IMR-90 (cell line): ENCODE results near the gene EPN3. TPM values are rescaled to one million over a fixed set of nuclear protein-coding genes. Genes with fewer than 3 reads are reported as not detected.

Source experiments
- ATAC-seq: fragments of 200-7000 bp; cut with Tn5 transposase; 2 replicates; pipeline ENCODE4 v1.9.1; 2020; ENCODE audit warnings: low read depth, mild to moderate bottlenecking, moderate library complexity
- BruUV-seq: library from RNA; stranded (reverse); fragments of 400-500 nt; replicated peaks from 2 replicates; lab custom pipeline; 2021; lab: Mats Ljungman, UMichigan
- CTCF ChIA-PET: fragments of 300-600 bp; formaldehyde crosslinking; extraction: SDS; loops from one replicate; lab custom pipeline; 2021; ENCODE audit warnings: antibody characterized with exemption; lab: Yijun Ruan, JAX
- POLR2A ChIA-PET: fragments of 300-600 bp; sonication (Branson Sonifier 250); formaldehyde crosslinking; loops from one replicate; lab custom pipeline; 2022; ENCODE audit warnings: antibody characterized with exemption; ENCODE audit not compliant: unreplicated experiment; lab: Charles Lee
- DNase-seq: peaks from one replicate; pipeline ENCODE4 v3.0.0; 2013
- H2AFZ ChIP-seq: replicated peaks from 2 replicates; pipeline ENCODE3; 2013; ENCODE audit warnings: low read length, mild to moderate bottlenecking; ENCODE audit not compliant: poor library complexity
- H2AK5ac ChIP-seq: 2 replicates; pipeline ENCODE4 v1.6.1; 2013; ENCODE audit warnings: low read depth, low read length, inconsistent platforms
- H2AK9ac ChIP-seq: replicated peaks from 2 replicates; pipeline ENCODE3; 2013; ENCODE audit warnings: mild to moderate bottlenecking, low read depth, low read length, moderate library complexity; ENCODE audit not compliant: poor library complexity
- H2BK120ac ChIP-seq: 2 replicates; pipeline ENCODE4 v1.6.1; 2013; ENCODE audit warnings: low read depth, low read length, inconsistent platforms
- H2BK15ac ChIP-seq: 3 replicates; pipeline ENCODE4 v1.6.1; 2013; ENCODE audit warnings: low read depth, low read length, inconsistent platforms
- H2BK20ac ChIP-seq: 2 replicates; pipeline ENCODE4 v1.6.1; 2013; ENCODE audit warnings: low read depth, mild to moderate bottlenecking, inconsistent platforms, low read length, moderate library complexity
- H2BK5ac ChIP-seq: 2 replicates; pipeline ENCODE4 v1.6.1; 2013; ENCODE audit warnings: mild to moderate bottlenecking, low read depth, low read length, inconsistent platforms; ENCODE audit not compliant: poor library complexity, severe bottlenecking
- H3K14ac ChIP-seq: replicated peaks from 2 replicates; pipeline ENCODE4 v1.6.1; 2013; ENCODE audit warnings: low read depth, low read length, inconsistent platforms
- H3K18ac ChIP-seq: 2 replicates; pipeline ENCODE4 v1.6.1; 2013; ENCODE audit warnings: low read depth, low read length, control low read depth
- H3K23ac ChIP-seq: 2 replicates; pipeline ENCODE4 v1.6.1; 2013; ENCODE audit warnings: low read depth, low read length, inconsistent platforms
- H3K27ac ChIP-seq: 2 replicates; pipeline ENCODE4 v1.5.1; 2013; ENCODE audit warnings: mild to moderate bottlenecking, control low read depth, low read length; ENCODE audit not compliant: insufficient read depth
- H3K27me3 ChIP-seq: 2 replicates; pipeline ENCODE4 v1.6.1; 2013; ENCODE audit warnings: low read length; ENCODE audit not compliant: control insufficient read depth, insufficient read depth
- H3K36me3 ChIP-seq: 2 replicates; pipeline ENCODE4 v1.6.1; 2013; ENCODE audit warnings: low read length, mixed read lengths; ENCODE audit not compliant: control insufficient read depth, insufficient read depth
- H3K4ac ChIP-seq: 2 replicates; pipeline ENCODE4 v1.6.1; 2013; ENCODE audit warnings: low read depth, low read length, inconsistent platforms
- H3K4me1 ChIP-seq: 2 replicates; pipeline ENCODE4 v1.6.1; 2013; ENCODE audit warnings: low read length, mixed read lengths; ENCODE audit not compliant: control insufficient read depth, insufficient read depth
- H3K4me2 ChIP-seq: 2 replicates; pipeline ENCODE4 v1.6.1; 2013; ENCODE audit warnings: low read depth, mild to moderate bottlenecking, control low read depth, low read length, moderate library complexity
- H3K4me3 ChIP-seq: 2 replicates; pipeline ENCODE4 v1.5.1; 2013; ENCODE audit warnings: low read depth, mild to moderate bottlenecking, control low read depth, low read length, moderate library complexity; ENCODE audit not compliant: insufficient read depth
- H3K56ac ChIP-seq: 2 replicates; pipeline ENCODE4 v1.6.1; 2013; ENCODE audit warnings: low read length, inconsistent platforms; ENCODE audit not compliant: insufficient read depth; ENCODE audit errors: extremely low read depth
- H3K79me1 ChIP-seq, 2 experiments: 2 replicates each; pipeline ENCODE4 v1.6.1; 2013; ENCODE audit warnings: low read length in 2 of 2, inconsistent platforms in 1 of 2, low read depth in 1 of 2
- H3K9ac ChIP-seq: 2 replicates; pipeline ENCODE4 v1.6.1; 2013; ENCODE audit warnings: low read depth, low read length, control low read depth
- H3K9me1 ChIP-seq: 2 replicates; pipeline ENCODE4 v1.6.1; 2013; ENCODE audit warnings: low read length, inconsistent platforms; ENCODE audit not compliant: insufficient read depth
- H3K9me3 ChIP-seq: 2 replicates; pipeline ENCODE4 v1.6.1; 2013; ENCODE audit warnings: low read length; ENCODE audit not compliant: control insufficient read depth, insufficient read depth
- H4K20me1 ChIP-seq: 2 replicates; pipeline ENCODE4 v1.6.1; 2013; ENCODE audit warnings: low read length, inconsistent platforms; ENCODE audit not compliant: insufficient read depth
- H4K5ac ChIP-seq: 2 replicates; pipeline ENCODE4 v1.6.1; 2013; ENCODE audit warnings: mild to moderate bottlenecking, low read depth, low read length, control low read depth
- H4K8ac ChIP-seq, 2 experiments: 2 replicates each; pipeline ENCODE4 v1.6.1; 2013; ENCODE audit warnings: low read depth in 2 of 2, low read length in 2 of 2, control low read depth in 1 of 2, inconsistent platforms in 1 of 2
- H4K91ac ChIP-seq: 2 replicates; pipeline ENCODE4 v1.6.1; 2013; ENCODE audit warnings: low read depth, low read length, inconsistent platforms; ENCODE audit not compliant: insufficient read depth
- BHLHE40 ChIP-seq: fragments of 150-350 bp; IDR thresholded peaks from 2 replicates; pipeline ENCODE4 v1.6.1; 2016; ENCODE audit warnings: mild to moderate bottlenecking, low read depth, low read length
- CEBPB ChIP-seq: IDR thresholded peaks from 2 replicates; pipeline ENCODE4 v1.6.1; 2012; ENCODE audit warnings: low read depth, low read length, improper control_type of control experiment
- CHD1 ChIP-seq: IDR thresholded peaks from 2 replicates; pipeline ENCODE4 v1.6.1; 2012; ENCODE audit warnings: low read depth, low read length, improper control_type of control experiment
- CTCF ChIP-seq: conservative IDR thresholded peaks from 2 replicates; pipeline ENCODE4 v1.5.1; 2012; ENCODE audit warnings: mild to moderate bottlenecking, low read depth, low read length, improper control_type of control experiment
- ELK1 ChIP-seq: fragments of 150-350 bp; IDR thresholded peaks from 2 replicates; pipeline ENCODE4 v1.6.1; 2016; ENCODE audit warnings: low read depth, mild to moderate bottlenecking, low read length, moderate library complexity, borderline replicate concordance
- FOS ChIP-seq: fragments of 150-350 bp; IDR thresholded peaks from 2 replicates; pipeline ENCODE4 v1.6.1; 2016; ENCODE audit warnings: low read depth, low read length
- MAFK ChIP-seq: IDR thresholded peaks from 2 replicates; pipeline ENCODE4 v1.6.1; 2012; ENCODE audit warnings: low read depth, low read length, improper control_type of control experiment
- MAZ ChIP-seq: IDR thresholded peaks from 2 replicates; pipeline ENCODE4 v1.6.1; 2012; ENCODE audit warnings: low read depth, mild to moderate bottlenecking, low read length, improper control_type of control experiment, moderate library complexity, borderline replicate concordance
- MXI1 ChIP-seq: IDR thresholded peaks from 2 replicates; pipeline ENCODE4 v1.6.1; 2012; ENCODE audit warnings: low read depth, mild to moderate bottlenecking, low read length, moderate library complexity, borderline replicate concordance
- NFE2L2 ChIP-seq: fragments of 150-350 bp; IDR thresholded peaks from 2 replicates; pipeline ENCODE4 v1.6.1; 2016; ENCODE audit warnings: low read depth, mild to moderate bottlenecking, low read length
- POLR2A ChIP-seq: IDR thresholded peaks from 2 replicates; pipeline ENCODE4 v1.6.1; 2012; ENCODE audit warnings: mild to moderate bottlenecking, low read depth, low read length
- RAD21 ChIP-seq: IDR thresholded peaks from 2 replicates; pipeline ENCODE4 v1.6.1; 2012; ENCODE audit warnings: low read length, improper control_type of control experiment
- RFX5 ChIP-seq: IDR thresholded peaks from 2 replicates; pipeline ENCODE4 v1.8.0; 2012; ENCODE audit warnings: low read depth, mild to moderate bottlenecking, low read length, moderate library complexity
- WGBS, 2 experiments: methylation state at CpG; one replicate each; pipeline versions ENCODE4 v1.1.5 to v1.1.7; 2013; ENCODE audit warnings: missing lambda C conversion rate in 2 of 2; ENCODE audit not compliant: insufficient read length in 1 of 2; ENCODE audit errors: extremely low coverage in 2 of 2; 5-methylcytosine and 5-hydroxymethylcytosine counted together
- dilution Hi-C: fragments of 300-500 bp; cut with HindIII; formaldehyde crosslinking; loops from one replicate; pipeline ENCODE4 v1.14.3; 2018; ENCODE audit warnings: low sequenced_read_pairs; ENCODE audit not compliant: unreplicated experiment
- in situ Hi-C: fragments of 300-500 bp; cut with MboI; formaldehyde crosslinking; loops from 3 replicates; pipeline ENCODE4 v1.14.3; 2019; ENCODE audit warnings: low sequenced_read_pairs, inconsistent platforms, mixed read lengths
- intact Hi-C: fragments of 100-400 bp; cut with micrococcal nuclease; formaldehyde crosslinking; loops from 2 replicates; pipeline ENCODE4 v1.10.0; 2022
- polyA plus RNA-seq, 3 experiments: library from polyadenylated mRNA; depleted of rRNA; stranded (reverse); fragments of >200 nt; gene quantifications; 2 replicates each; pipeline ENCODE4 v1.2.3, GENCODE V29; 2012; ENCODE audit warnings: low replicate concordance in 1 of 3
- total RNA-seq: library from RNA; depleted of rRNA; stranded (reverse); fragments of >200 nt; gene quantifications from 2 replicates; pipeline ENCODE4 v1.2.3, GENCODE V29; 2012

The EPN3 gene
- total and polyA plus RNA-seq, 2 of the 4 experiments (the other 2 are of a cell fraction) = 0.09 TPM; not detected in 1

- Histone ChIP-seq H2BK15ac (no peak overlapping the region), H4K5ac (no peak overlapping the region), H3K14ac (no peak overlapping the region), H3K18ac (no peak overlapping the region), H2BK5ac (no peak overlapping the region), H3K4me1 (peaks cover under 1% of the 10 kb centered on the region; the same call in 1 of the 2 replicates), H2BK20ac (no peak overlapping the region), H3K4ac (no peak overlapping the region), H4K20me1 (no peaks in the 10 kb centered on the region), H3K9me3 (no peaks in the 10 kb centered on the region), H3K4me3 (no peak overlapping the region), H3K9ac (no peak overlapping the region), H2AK5ac (no peak overlapping the region), H3K27me3 (peaks cover 75% of the 10 kb centered on the region), H3K9me1 (no peaks in the 10 kb centered on the region), H3K27ac (no peak overlapping the region), H3K4me2 (no peak overlapping the region), H3K23ac (no peak overlapping the region), H3K56ac (no peak overlapping the region), H3K36me3 (no peaks in the 10 kb centered on the region), H4K91ac (no peak overlapping the region), H2AFZ (peak overlapping the region; percentile 17), H3K79me1 (no peaks in the 10 kb centered on the region), H2BK120ac (no peak overlapping the region), H2AK9ac (no peak overlapping the region), H4K8ac (no peak overlapping the region)
- ChIA-PET CTCF (no interaction called here), POLR2A (no interaction called here)
- intact Hi-C loops (no loop called here), dilution Hi-C loops (no loop called here), in situ Hi-C loops (no loop called here)
- BruUV-seq = no TSS peak
- TF ChIP-seq RAD21 = no peak
- no peak for TF ChIP-seq CHD1
- TF ChIP-seq POLR2A = no peak
- no peak for TF ChIP-seq NFE2L2
- no peak for TF ChIP-seq RFX5
- no peak for TF ChIP-seq ELK1
- TF ChIP-seq MAFK = no peak
- no peak for TF ChIP-seq BHLHE40
- no peak for TF ChIP-seq CEBPB
- no peak for TF ChIP-seq MXI1
- no peak for TF ChIP-seq MAZ
- no peak for TF ChIP-seq CTCF
- TF ChIP-seq FOS = no peak
- 52% methylated on average over 4 of the region's 7 CpGs; no CpG with 5 or more reads in 1 of the 2 experiments for WGBS, 2 experiments
- ATAC-seq = no peak
- no peak for DNase-seq
These were observed 51.1 kb downstream of the EPN3 start for GRCh38 chr17:50583641-50584040.
